Naive thymus-derived CD8-positive, alpha-beta T cell (primary cell): Measurements from ENCODE around the gene FREY1. TPM values are rescaled to one million over a fixed set of nuclear protein-coding genes. Genes with fewer than 3 reads are reported as not detected.

Source experiments
- ATAC-seq, 2 donors: fragments of 150-1000 bp; cut with Tn5 transposase in 1 of 2; sonication (Bioruptor Pico), chemical (Tn5 transposase) in 1 of 2; 1 replicate in 1 of 2; 2 replicates in 1 of 2; pipeline ENCODE4 v1.10.0; 2021; ENCODE audit warnings: mild to moderate bottlenecking in 2 of 2, moderate library complexity in 2 of 2
- POLR2A ChIA-PET: fragments of 350-600 bp; sonication (Branson Sonifier 250); formaldehyde crosslinking; loops from one replicate; lab custom pipeline; 2021; ENCODE audit warnings: antibody characterized with exemption; lab: Charles Lee
- DNase-seq, 10 donors: peaks; one replicate each; pipeline versions ENCODE4 v3.0.0 to v3.0.0-alpha.2; 2020 to 2022
- H3K27ac Mint-ChIP-seq, 10 donors: one replicate each; pipeline ENCODE4 v1.8.0; 2020 to 2022; ENCODE audit warnings: mild to moderate bottlenecking in 10 of 10, mixed read lengths in 10 of 10, moderate library complexity in 4 of 10, inconsistent platforms in 1 of 10
- H3K27me3 Mint-ChIP-seq, 5 donors: one replicate each; pipeline ENCODE4 v1.8.0; 2021 to 2022; ENCODE audit warnings: mixed read lengths in 5 of 5
- H3K36me3 Mint-ChIP-seq, 3 donors: one replicate each; pipeline ENCODE4 v1.8.0; 2020 to 2022; ENCODE audit warnings: mixed read lengths in 3 of 3, mild to moderate bottlenecking in 2 of 3, inconsistent platforms in 1 of 3
- H3K4me1 Mint-ChIP-seq, 4 donors: one replicate each; pipeline ENCODE4 v1.8.0; 2021 to 2022; ENCODE audit warnings: mixed read lengths in 4 of 4
- H3K4me3 Mint-ChIP-seq, 10 donors: one replicate each; pipeline ENCODE4 v1.8.0; 2020 to 2022; ENCODE audit warnings: mild to moderate bottlenecking in 10 of 10, mixed read lengths in 10 of 10, moderate library complexity in 6 of 10, inconsistent platforms in 1 of 10
- H3K9me3 Mint-ChIP-seq, 9 donors: one replicate each; pipeline ENCODE4 v1.8.0; 2020 to 2022; ENCODE audit warnings: mixed read lengths in 9 of 9, mild to moderate bottlenecking in 3 of 9, inconsistent platforms in 1 of 9, moderate library complexity in 1 of 9
- polyA plus RNA-seq, 3 donors: library from polyadenylated mRNA; unstranded; fragments of 300-500 nt; fragmentation: Illumina TruSeq; gene quantifications; one replicate each; pipeline ENCODE4 v1.2.3, GENCODE V29; 2021
- total RNA-seq, 8 experiments: library from RNA in 2 of 8; stranded (reverse) in 2 of 8; gene quantifications; one replicate each; pipeline ENCODE4 v1.2.3 and lab custom pipeline; 2021 to 2026

Gene FREY1
- total and polyA plus RNA-seq, 5 experiments from 2014 or later = 3.1 to 3.4 TPM; not detected in 3

DNA sequence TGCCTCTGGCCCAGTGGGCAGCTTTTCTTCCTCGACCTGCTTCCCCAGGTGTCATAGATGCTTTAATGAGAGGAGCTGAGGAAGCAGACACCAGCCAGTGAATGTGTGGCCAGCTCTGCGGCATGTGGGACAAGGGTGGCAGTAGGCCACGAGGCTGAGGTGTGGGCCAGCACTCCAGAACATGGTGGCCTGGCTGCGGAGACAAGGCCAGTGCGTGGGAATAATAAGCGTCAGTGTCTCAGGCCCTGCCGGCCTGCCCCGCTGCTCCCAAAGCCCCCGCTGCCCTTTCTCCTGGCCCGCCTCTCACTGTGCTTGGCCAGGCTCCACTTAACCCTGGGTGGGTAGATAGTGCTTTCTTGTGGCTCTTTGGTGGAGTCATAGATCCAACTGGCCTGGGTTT lies 19.5 kb downstream of the FREY1 start:
- POLR2A ChIA-PET = no interaction called here
- no peaks in the 10 kb centered on the region for H3K9me3 Mint-ChIP-seq

DNA sequence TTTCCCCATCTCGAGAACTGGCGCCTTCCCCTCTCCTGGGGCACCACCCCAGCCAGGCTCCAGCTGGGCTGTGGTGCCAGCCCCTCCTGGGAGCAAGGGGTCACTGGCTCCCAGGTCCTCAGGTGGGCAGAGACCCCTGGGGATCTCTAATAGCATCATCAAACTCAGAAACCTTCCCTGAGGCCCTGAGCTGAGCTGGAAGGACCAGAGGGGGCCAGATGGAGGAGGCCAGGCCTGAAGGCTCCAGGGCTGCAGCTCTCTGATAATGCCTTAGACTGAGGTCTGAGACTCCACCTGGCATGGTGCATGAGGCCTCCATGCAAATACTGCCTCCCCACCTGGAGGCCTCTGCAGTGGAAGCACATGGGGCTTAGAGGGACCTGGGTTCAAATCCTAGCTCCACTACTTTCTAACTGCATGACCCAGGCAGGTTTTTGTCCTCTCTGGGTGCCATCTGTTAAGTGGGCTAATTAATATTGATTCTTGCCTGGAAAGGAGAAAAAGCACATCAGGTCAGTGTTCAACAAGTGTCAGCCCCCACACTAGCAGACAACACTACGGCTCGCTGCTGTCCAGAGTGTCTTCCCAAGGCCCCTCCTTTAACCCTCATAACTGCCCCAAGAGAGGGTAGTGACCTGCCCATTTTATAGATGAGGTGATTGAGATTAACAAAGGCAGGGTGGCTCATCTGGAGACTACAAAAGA lies 20.1 kb downstream of the FREY1 start:
- Mint-ChIP-seq H3K27me3 (peaks cover 2 to 27% (median 10%) of the 10 kb centered on the region in 5 donors), H3K4me3 (peak overlapping the region in 7 of 10 donors; percentile 41 to 70 (median 47)), H3K36me3 (peaks cover 0 to 4% (median 0%) of the 10 kb centered on the region in 3 donors)

More for the DNA sequence above, 19.5 kb downstream of the FREY1 start:
- peaks cover 9 to 16% (median 10%) of the 10 kb centered on the region in 4 donors for H3K4me1 Mint-ChIP-seq
- peaks cover 5 to 33% (median 14%) of the 10 kb centered on the region in 5 donors for H3K27me3 Mint-ChIP-seq
- no peak overlapping the region for H3K27ac Mint-ChIP-seq
- peak overlapping the region in 1 of 10 donors; percentile 42 for H3K4me3 Mint-ChIP-seq
- ATAC-seq (no peak), DNase-seq (peak in 1 of 10 donors; percentile 42)
- H3K36me3 Mint-ChIP-seq = peaks cover 0 to 4% (median 0%) of the 10 kb centered on the region in 3 donors

DNA sequence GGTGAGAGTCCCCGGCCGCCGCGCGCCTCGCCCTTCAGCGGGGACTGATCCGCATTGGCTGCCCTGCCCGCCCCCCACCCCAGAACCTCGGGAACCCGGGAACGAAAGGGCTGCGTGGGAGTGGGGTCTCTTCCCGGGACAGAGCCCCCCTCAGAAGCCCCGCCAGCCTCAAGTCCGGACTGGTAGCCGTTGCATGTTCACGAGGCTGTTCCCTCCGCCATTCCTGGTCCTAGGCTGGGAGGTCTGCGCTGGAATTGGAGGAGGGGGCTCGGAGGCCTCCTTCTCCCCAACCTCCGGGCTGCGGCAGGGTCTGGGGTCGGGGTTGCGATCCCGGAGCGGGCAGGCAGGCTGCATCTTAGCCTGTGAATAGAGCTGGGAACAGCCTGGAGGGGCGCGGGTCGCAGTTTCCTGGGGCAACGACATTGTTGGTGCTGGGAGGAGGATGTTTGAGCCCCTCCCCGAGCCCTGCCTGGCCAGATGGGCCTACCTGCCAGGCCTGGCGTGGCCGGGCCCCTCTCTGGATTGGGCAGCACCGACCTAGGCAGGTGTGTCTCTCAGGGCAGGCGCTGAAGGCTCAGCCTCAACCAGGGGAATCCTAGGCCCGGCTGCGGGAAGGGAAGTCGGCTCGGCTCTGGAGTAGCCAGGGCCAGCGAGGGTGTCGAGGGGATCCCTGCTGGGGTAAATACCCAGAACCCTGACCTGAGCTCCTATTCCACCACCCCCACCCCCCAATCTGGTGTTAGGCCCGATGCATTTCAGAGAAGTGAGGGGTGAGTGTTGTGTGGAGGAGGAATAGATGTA lies 20.9 kb downstream of the FREY1 start:
- H3K36me3 Mint-ChIP-seq = peaks cover 0 to 11% (median 3%) of the 10 kb centered on the region in 3 donors
- DNase-seq = peak in 1 of 10 donors; percentile 61
- H3K4me3 Mint-ChIP-seq = peak overlapping the region in 8 of 10 donors; percentile 6 to 70 (median 48)
- H3K4me1 Mint-ChIP-seq = peaks cover 6 to 16% (median 10%) of the 10 kb centered on the region in 4 donors
- POLR2A ChIA-PET = no interaction called here
- no peaks in the 10 kb centered on the region for H3K9me3 Mint-ChIP-seq
- ATAC-seq = no peak
- H3K27ac Mint-ChIP-seq = no peak overlapping the region
- H3K27me3 Mint-ChIP-seq = peaks cover 2 to 19% (median 7%) of the 10 kb centered on the region in 5 donors

More for the DNA sequence above, 20.1 kb downstream of the FREY1 start:
- H3K4me1 Mint-ChIP-seq = peaks cover 9 to 16% (median 10%) of the 10 kb centered on the region in 4 donors
- ATAC-seq = no peak
- POLR2A ChIA-PET = no interaction called here
- no peaks in the 10 kb centered on the region for H3K9me3 Mint-ChIP-seq
- DNase-seq = peak in 1 of 10 donors; percentile 22
- no peak overlapping the region for H3K27ac Mint-ChIP-seq

DNA sequence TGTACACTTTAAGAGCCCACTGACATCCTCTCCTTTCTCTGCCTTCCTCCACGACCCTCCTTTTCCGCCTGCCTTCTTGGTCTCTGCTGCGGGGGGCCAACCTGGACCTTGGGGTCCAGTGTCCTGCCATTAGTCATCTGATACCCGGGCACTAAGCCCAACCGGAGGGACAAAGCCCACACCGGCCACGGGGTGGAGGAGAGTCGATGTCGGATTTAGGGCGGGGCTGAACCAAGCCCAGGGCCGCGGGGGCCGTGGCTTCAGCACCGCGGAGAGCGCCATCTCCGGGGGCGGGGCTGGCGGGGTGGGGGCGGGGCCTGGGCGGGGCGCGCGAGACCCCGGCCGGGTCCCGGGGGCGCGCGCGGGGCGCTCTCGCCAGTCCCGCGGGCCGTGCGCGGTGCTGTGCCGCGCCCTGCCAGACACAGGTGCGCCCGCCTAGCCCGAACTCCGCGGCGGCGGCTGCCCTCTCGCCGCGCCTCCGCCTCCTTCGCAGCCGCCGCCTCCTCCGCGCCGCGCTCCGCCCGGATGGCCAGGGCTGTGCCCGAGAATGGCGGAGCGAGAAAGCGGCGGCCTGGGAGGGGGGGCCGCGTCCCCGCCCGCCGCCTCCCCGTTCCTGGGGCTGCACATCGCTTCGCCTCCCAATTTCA lies 21.7 kb downstream of the FREY1 start, which contains the start of gene MAPK8IP1:
Gene MAPK8IP1, plus strand, starts transcription at position 378 of the 647 bp plus-strand sequence. Its CDS starts 170 bp downstream, at position 548.
- Mint-ChIP-seq H3K36me3 (peaks cover 4 to 15% (median 10%) of the 10 kb centered on the region in 3 donors), H3K27ac (peak within 1 kb of the TSS in 5 of 10 donors; percentile 1 to 73 (median 25)), H3K27me3 (peaks cover 2 to 13% (median 7%) of the 10 kb centered on the region in 5 donors), H3K4me1 (peaks cover 7 to 16% (median 10%) of the 10 kb centered on the region in 4 donors), H3K9me3 (no peaks in the 10 kb centered on the region), H3K4me3 (peak within 1 kb of the TSS; percentile 59 to 83 (median 74))
- POLR2A ChIA-PET = no interaction called here
- ATAC-seq = peak; percentile 78 to 79
- DNase-seq = peak in 9 of 10 donors; percentile 39 to 67 (median 53)

DNA sequence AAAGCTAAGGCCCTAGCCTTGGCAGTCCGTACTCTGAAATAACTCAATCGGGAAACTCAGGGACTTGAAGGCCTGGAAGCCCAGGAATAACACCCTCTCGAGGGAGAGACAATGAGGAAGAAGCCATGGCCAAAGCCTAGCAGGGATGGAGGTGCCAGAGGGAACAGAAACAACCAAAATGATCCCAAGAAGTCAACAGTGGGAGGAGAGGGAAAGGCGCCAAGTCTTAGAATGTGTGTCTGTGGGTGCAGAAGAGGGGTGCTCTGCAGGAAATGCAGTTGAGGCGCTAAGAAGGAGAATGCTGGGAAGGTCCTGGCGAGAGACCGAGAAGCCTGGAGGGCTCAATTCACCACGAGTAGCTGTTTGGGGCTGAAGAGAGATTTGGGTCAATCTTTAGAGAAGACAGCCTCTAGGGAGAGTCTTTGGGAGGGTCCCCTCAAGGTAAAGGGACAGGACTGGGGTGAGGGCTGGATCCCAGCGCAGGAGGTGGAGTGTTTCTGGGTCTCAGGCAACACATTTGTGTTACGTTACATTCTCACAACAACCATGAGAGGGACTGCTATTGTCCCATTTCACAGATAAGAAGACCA lies 22.4 kb downstream of the FREY1 start:
- H3K36me3 Mint-ChIP-seq = peaks cover 10 to 21% (median 17%) of the 10 kb centered on the region in 3 donors
- H3K27ac Mint-ChIP-seq = peak overlapping the region in 5 of 10 donors; percentile 1 to 73 (median 25)
- no peaks in the 10 kb centered on the region for H3K9me3 Mint-ChIP-seq
- no peak for ATAC-seq
- peaks cover 2 to 13% (median 3%) of the 10 kb centered on the region in 5 donors for H3K27me3 Mint-ChIP-seq
- H3K4me3 Mint-ChIP-seq = peak overlapping the region; percentile 59 to 83 (median 74)
- DNase-seq = peak in 1 of 10 donors; percentile 53
- H3K4me1 Mint-ChIP-seq = peaks cover 8 to 16% (median 10%) of the 10 kb centered on the region in 4 donors
- POLR2A ChIA-PET = interaction anchor here (1.3 kb wide), 1 partner anchor 33 kb away, joined by 3 read pairs; the partner anchor contains the start of gene PEX16

DNA sequence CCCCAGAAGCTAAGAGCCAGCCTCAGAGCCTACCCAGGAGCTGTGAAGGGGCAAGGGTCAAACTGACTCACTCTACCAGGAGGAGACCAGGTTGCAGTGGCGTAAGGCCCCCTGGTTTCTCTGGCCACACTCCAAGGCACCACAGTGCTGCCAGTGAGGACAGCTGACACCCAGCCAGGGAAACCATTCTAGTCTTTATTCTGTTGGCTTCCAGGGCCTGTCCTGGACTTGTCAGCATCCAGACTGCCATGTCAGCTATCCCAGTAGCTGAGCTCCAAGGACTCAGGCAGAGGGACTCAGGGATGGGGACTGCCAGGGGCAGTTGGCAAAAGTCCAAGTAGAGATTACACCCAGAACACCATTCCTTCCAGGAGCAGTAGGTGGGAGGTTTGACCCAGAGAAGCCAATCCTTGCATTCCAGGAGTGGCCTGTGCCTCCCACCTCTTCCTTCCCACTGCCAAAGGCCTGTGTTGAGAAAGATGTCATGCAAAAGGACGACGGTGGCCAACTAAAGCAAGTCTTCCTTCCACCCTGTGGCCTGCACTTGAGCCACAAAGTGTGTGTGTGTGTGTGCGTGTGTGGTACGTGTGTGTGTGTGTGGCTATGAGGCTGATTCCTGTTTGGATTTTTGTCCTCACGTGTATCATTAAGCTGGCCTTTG lies 25.2 kb downstream of the FREY1 start:
- POLR2A ChIA-PET = no interaction called here
- H3K4me3 Mint-ChIP-seq = no peak overlapping the region
- H3K9me3 Mint-ChIP-seq = no peaks in the 10 kb centered on the region
- no peak overlapping the region for H3K27ac Mint-ChIP-seq
- DNase-seq (no peak), ATAC-seq (no peak)
- peaks cover 0 to 13% (median 0%) of the 10 kb centered on the region in 5 donors for H3K27me3 Mint-ChIP-seq
- H3K36me3 Mint-ChIP-seq = peaks cover 16 to 43% (median 39%) of the 10 kb centered on the region in 3 donors
- H3K4me1 Mint-ChIP-seq = peaks cover 8 to 16% (median 10%) of the 10 kb centered on the region in 4 donors

DNA sequence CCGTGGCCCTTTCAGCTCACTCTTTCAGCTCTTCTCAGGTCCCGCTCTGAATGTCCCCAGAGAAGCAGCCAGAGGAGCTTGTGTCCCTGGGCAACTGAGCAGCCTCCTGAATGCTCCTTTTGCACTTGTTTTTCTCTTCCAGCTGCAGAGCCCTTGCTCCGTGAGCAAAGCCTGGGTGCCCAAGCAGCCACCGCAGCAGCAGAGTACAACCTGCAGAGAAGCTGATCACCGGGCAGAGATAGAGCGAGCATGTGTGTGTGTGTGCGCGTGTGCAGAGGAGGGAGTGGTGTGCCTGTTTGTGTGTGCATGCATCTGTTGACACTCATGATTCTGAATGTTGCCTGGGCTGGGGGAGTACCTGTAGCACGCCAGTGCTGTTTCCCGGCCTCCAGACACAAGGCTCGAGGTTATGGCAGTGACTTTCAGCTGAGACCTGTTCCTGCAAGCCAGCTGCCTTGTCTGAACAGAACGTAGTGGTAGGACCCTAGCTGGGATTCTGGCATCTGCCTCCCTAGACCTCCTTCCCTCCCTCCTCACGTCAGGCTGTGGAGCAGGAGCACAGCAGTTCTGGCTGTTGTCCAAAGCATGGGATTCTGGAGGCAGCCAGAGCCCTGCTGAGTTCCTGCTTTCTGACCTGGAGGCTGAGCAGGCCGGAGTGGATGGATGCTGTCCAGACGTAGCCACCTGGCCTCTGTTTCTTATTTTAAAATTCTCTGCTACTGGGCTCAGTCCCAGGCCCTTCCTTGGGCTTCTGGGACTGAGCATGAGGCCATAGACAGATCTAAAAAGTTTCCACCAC lies 26.1 kb downstream of the FREY1 start:
- H3K27ac Mint-ChIP-seq = no peak overlapping the region
- no peak for DNase-seq
- POLR2A ChIA-PET = no interaction called here
- peaks cover 21 to 52% (median 45%) of the 10 kb centered on the region in 3 donors for H3K36me3 Mint-ChIP-seq
- no peak overlapping the region for H3K4me3 Mint-ChIP-seq
- peaks cover 8 to 16% (median 10%) of the 10 kb centered on the region in 4 donors for H3K4me1 Mint-ChIP-seq
- peaks cover 0 to 13% (median 0%) of the 10 kb centered on the region in 5 donors for H3K27me3 Mint-ChIP-seq
- ATAC-seq = no peak
- no peaks in the 10 kb centered on the region for H3K9me3 Mint-ChIP-seq

DNA sequence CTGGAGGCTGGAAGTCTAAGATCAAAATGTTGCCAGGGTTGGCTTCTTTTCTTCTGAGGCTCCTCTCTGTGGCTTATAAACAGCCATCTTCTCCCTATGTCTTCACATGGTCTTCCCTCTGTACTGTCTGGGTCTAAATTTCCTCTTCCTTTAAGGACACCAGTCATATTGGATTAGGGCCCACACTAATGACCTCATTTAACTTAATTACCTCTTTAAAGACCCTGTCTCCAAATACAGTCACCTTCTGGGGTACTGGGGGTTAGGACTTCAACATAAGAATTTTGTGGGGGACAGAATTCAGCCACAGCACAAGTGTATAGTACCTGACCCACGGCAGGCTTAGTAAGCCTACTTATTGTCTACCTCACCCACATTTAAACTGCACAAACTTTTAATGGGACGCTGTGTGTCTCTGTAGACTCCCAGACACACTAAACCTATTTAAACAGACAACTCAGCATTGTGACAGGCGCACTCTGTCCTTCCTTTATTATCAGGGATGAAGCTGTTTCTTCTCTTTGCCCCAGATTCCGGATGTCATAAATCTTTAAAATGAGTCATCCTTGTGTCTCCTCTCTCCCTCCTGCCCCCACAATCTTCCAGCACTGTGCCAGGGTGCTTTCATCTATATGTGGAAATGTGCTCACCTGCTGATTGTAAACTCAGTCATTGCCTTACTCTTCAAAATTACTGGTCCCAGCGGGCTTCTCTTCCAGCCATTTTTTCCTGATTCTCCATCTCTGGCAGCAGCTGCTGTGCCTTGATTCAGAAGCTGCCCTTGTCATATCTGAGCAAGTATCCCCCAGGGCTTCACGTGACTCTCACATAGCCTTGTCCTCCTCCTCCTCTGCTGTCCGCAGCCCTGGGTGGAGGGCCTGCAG lies 27.0 kb downstream of the FREY1 start:
- Mint-ChIP-seq H3K4me3 (no peak overlapping the region), H3K27me3 (peaks cover 0 to 11% (median 0%) of the 10 kb centered on the region in 5 donors), H3K4me1 (peaks cover 6 to 13% (median 8%) of the 10 kb centered on the region in 4 donors), H3K36me3 (peaks cover 25 to 61% (median 48%) of the 10 kb centered on the region in 3 donors), H3K9me3 (no peaks in the 10 kb centered on the region), H3K27ac (no peak overlapping the region)
- ATAC-seq (no peak), DNase-seq (no peak)
- POLR2A ChIA-PET = no interaction called here

DNA sequence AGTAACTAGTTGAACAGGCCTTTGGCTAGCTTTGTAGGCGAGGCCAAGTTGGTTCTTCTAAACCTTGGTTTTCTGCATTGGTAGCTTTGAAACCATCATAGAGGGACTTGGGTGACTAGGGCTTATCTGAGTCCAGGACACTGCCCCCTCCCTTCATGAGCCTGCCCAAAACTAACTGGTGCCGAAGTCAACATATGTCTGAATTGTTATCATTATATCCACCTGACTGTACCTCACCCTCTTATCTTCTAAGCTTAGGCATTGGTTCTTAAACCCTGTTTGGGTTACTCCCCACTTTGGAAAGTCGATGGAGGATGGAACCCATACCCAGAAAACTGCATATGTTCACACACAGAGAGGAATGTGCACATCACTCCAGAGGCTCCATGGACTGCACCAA lies 29.2 kb downstream of the FREY1 start:
- no peaks in the 10 kb centered on the region for H3K9me3 Mint-ChIP-seq
- H3K27me3 Mint-ChIP-seq = no peaks in the 10 kb centered on the region
- H3K4me1 Mint-ChIP-seq = peaks cover 0 to 5% (median 0%) of the 10 kb centered on the region in 4 donors
- ATAC-seq (no peak), DNase-seq (no peak)
- no peak overlapping the region for H3K4me3 Mint-ChIP-seq
- no peak overlapping the region for H3K27ac Mint-ChIP-seq
- POLR2A ChIA-PET = interaction anchor here (1.1 kb wide), 1 partner anchor 53 kb away, joined by 3 read pairs; no protein-coding TSS in a partner anchor
- peaks cover 27 to 83% (median 58%) of the 10 kb centered on the region in 3 donors for H3K36me3 Mint-ChIP-seq

DNA sequence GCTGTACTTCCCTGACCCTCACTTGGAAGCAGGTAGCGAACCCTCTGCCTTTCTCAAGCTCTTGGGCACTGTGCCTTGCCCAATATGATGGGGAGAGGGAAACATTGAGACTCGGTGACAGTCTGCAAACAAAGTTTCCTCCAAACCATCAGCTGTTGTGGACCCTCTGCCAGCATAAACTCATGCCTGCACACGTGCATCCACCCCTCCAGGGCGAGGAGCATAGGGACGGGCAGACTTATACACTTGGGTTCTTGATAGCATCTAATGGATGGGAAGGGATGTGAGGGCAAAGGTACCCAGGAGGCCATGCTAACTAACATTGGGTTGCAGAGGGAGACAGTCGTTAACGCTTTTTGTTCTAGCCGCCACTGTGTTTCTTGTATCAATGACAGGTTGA lies 29.9 kb downstream of the FREY1 start:
- H3K4me1 Mint-ChIP-seq = peaks cover 0 to 5% (median 0%) of the 10 kb centered on the region in 4 donors
- no peaks in the 10 kb centered on the region for H3K27me3 Mint-ChIP-seq
- no peaks in the 10 kb centered on the region for H3K9me3 Mint-ChIP-seq
- POLR2A ChIA-PET = interaction anchor here (1.1 kb wide), 1 partner anchor 53 kb away, joined by 3 read pairs; no protein-coding TSS in a partner anchor
- DNase-seq = no peak
- H3K27ac Mint-ChIP-seq = no peak overlapping the region
- ATAC-seq = no peak
- peaks cover 27 to 87% (median 58%) of the 10 kb centered on the region in 3 donors for H3K36me3 Mint-ChIP-seq
- no peak overlapping the region for H3K4me3 Mint-ChIP-seq
